Neuron (in vitro differentiated cells): Measurements from ENCODE around the gene P2RX4.

Experiments used
- H2AFZ ChIP-seq: one replicate; pipeline ENCODE4 v1.6.1; 2013; ENCODE audit warnings: low read depth, mild to moderate bottlenecking, inconsistent platforms, low read length, moderate library complexity
- H3K27me3 ChIP-seq: one replicate; pipeline ENCODE4 v1.6.1; 2013; ENCODE audit warnings: low read length; ENCODE audit not compliant: insufficient read depth
- H3K36me3 ChIP-seq: one replicate; pipeline ENCODE4 v1.6.1; 2013; ENCODE audit warnings: low read length; ENCODE audit not compliant: insufficient read depth
- H3K4me1 ChIP-seq: one replicate; pipeline ENCODE4 v1.6.1; 2013; ENCODE audit warnings: low read length; ENCODE audit not compliant: insufficient read depth
- H3K4me3 ChIP-seq: 2 replicates; pipeline ENCODE4 v1.5.1; 2013; ENCODE audit warnings: mild to moderate bottlenecking, low read length, moderate library complexity
- H3K9me3 ChIP-seq: one replicate; pipeline ENCODE4 v1.6.1; 2013; ENCODE audit warnings: low read length

The P2RX4 gene

DNA sequence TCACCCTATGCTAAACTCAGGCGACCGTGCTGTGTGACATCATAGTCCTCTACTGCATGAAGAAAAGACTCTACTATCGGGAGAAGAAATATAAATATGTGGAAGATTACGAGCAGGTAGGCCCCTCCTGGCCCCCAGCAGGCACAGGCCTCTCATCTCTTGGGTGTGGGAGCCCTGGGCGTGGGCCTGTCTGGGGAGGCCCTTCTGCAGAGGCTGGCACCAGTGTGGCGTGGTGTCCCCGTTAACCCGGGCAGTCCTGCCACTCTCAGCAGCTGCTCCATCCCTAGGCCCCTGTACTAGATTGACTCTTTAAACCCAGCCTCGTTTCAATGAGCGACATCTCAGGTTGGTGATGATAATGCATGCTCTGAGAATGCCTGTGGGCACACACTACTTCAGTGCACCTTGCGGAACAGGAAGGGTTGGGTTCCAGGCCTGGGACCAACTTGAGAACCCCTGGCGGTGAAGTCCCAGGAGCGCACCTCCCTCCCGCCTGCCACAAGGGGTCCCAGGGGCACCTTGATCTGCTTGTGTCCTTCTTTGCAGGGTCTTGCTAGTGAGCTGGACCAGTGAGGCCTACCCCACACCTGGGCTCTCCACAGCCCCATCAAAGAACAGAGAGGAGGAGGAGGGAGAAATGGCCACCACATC lies 23.2 kb downstream of the P2RX4 start:
- no peaks in the 10 kb centered on the region for H3K4me1 ChIP-seq
- H3K9me3 ChIP-seq: peaks cover 2% of the 10 kb centered on the region
- H3K4me3 ChIP-seq: no peak overlapping the region
- no peak overlapping the region for H2AFZ ChIP-seq
- peaks cover 11% of the 10 kb centered on the region for H3K36me3 ChIP-seq
- H3K27me3 ChIP-seq: no peaks in the 10 kb centered on the region

DNA sequence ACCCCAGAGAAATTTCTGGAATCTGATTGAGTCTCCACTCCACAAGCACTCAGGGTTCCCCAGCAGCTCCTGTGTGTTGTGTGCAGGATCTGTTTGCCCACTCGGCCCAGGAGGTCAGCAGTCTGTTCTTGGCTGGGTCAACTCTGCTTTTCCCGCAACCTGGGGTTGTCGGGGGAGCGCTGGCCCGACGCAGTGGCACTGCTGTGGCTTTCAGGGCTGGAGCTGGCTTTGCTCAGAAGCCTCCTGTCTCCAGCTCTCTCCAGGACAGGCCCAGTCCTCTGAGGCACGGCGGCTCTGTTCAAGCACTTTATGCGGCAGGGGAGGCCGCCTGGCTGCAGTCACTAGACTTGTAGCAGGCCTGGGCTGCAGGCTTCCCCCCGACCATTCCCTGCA lies 23.7 kb downstream of the P2RX4 start:
- peaks cover 9% of the 10 kb centered on the region for H3K36me3 ChIP-seq
- H3K4me1 ChIP-seq: peaks cover 5% of the 10 kb centered on the region
- no peak overlapping the region for H2AFZ ChIP-seq
- H3K27me3 ChIP-seq: no peaks in the 10 kb centered on the region
- no peak overlapping the region for H3K4me3 ChIP-seq
- H3K9me3 ChIP-seq: peaks cover 2% of the 10 kb centered on the region

DNA sequence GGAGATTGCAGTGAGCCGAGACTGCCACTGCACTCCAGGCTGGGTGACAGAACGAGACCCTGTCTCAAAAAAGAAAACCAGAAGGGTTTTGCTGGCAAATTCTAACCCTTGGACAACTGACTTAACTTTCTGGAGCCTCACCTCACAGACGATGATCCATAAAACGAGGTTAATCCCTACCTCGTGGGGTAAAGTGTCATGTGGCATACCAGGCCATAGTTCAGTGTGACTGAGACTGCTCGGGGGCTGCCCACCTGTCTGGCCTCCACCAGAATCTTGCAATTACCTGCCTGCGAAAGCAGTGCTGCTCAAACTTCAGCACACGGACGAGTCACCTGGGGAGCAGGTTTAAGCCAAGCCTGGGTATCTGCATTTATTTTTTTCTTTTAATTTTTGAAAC lies 26.8 kb downstream of the P2RX4 start:
- Histone ChIP-seq H3K27me3 (no peaks in the 10 kb centered on the region), H3K36me3 (peaks cover 18% of the 10 kb centered on the region), H3K9me3 (no peaks in the 10 kb centered on the region), H2AFZ (no peak overlapping the region), H3K4me3 (no peak overlapping the region), H3K4me1 (peaks cover 12% of the 10 kb centered on the region)

DNA sequence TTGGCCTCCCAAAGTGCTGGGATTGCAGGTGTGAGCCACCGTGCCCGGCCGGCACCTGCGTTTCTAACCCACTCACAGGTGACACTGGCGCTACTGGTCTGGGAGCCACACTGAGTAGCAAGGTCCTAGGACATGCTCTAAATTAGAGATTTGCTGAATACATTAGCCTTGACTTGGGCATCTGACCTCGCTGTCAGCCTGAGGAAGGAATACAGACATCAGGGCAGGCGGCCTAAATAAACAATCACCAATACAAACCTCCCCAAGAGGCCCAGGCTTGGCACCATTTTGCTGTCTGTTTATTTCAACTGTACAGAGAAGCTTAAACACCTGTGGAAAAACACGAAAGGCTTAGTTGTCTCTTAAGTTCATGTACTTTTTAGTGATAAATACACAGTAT lies 27.5 kb downstream of the P2RX4 start:
- H2AFZ ChIP-seq: no peak overlapping the region
- no peaks in the 10 kb centered on the region for H3K27me3 ChIP-seq
- peaks cover 12% of the 10 kb centered on the region for H3K4me1 ChIP-seq
- peaks cover 18% of the 10 kb centered on the region for H3K36me3 ChIP-seq
- H3K4me3 ChIP-seq: no peak overlapping the region
- H3K9me3 ChIP-seq: no peaks in the 10 kb centered on the region

DNA sequence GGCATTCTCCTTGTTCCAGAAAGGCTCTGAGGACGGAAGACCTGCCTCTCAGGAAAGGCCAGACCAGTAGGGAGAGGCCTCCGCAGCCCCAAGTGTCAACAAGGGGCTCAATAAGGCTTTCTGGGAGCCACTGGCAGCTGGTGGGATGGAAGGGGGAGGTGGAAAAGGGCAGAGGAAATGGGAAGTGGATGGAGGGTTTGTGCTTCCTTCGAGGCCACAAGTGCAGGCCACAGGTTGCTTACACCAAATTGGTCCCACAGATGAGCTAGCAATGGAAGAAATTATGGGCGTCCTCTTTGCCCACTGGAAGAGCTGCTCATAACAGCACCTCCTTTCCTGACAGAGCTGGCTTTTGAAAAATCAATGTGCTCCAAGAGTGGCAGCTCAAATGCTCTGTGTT lies 28.2 kb downstream of the P2RX4 start:
- Histone ChIP-seq H3K4me3 (no peak overlapping the region), H3K4me1 (peaks cover 12% of the 10 kb centered on the region), H3K9me3 (no peaks in the 10 kb centered on the region), H3K36me3 (peaks cover 18% of the 10 kb centered on the region), H2AFZ (no peak overlapping the region), H3K27me3 (no peaks in the 10 kb centered on the region)

DNA sequence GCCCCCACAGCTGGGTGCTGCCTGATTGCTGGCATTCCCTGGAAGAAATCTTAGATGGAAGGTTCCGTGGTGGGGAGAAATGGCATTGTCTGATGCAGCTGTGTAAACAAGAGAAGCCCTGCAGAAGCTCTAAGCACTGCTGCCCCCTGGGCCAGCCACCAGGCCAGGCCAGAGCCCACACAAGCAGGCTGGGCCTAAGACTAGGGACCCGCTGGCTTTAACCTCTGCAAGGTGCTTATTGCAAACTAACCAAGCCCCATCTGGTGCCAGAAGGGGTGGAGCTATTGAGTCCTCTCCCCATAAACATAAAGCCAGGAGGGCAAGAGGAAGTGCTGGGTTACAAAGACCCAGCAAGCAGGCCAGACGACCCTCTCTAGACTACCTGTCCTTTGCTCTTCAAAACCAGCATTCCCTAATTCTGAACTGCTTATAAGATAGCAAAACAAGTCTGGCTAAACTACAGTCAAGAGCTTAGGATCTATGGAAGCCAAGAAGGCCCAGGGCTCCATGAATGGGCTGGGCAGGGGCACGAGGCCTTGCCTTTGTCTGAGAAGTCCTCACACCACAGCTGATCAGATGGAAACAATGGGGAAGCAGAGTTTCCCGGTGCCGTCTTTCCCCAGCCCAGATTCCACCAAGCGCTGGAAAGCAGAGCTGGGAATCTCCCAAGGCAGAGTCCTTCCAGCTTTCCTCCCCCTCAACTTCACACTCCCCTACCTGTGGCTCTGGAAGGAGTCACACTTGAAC lies 28.8 kb downstream of the P2RX4 start:
- Histone ChIP-seq H3K4me1 (peaks cover 12% of the 10 kb centered on the region), H3K27me3 (no peaks in the 10 kb centered on the region), H3K4me3 (no peak overlapping the region), H3K36me3 (peaks cover 25% of the 10 kb centered on the region), H3K9me3 (no peaks in the 10 kb centered on the region), H2AFZ (no peak overlapping the region)

DNA sequence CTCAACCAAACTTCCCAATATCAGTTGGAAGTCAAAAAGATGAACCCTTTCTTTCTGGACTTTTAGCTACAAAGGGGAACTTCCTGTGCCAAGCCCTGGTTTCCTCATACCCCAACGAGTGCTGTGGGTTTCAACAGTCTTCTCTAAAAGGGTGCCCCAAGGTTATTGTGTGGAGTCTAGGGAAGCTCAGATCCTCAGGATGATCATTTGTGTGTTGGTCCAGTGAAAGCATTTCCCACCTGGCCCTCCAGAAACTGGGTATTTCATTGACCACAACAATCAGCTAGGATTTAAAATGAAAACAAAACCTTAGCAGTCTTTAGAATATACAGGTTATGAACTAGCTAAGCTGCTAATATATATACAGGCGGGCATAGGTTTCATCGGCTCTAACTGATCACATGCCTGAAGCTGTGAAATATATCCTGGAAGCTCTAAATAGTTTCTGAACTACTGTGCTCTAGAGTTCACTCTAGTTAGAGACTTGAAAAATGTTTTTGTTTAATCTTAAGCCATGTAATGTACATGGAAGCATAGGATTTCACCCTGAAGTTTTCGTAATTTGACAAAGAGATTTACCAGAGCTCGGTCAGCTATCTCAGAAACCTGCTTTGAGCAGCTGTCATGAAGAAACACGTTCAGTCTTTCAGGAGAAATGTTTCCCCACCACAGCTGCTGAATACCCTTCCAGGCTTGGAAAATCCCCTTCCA lies 29.6 kb downstream of the P2RX4 start:
- peaks cover 30% of the 10 kb centered on the region for H3K36me3 ChIP-seq
- no peak overlapping the region for H3K4me3 ChIP-seq
- H3K9me3 ChIP-seq: no peaks in the 10 kb centered on the region
- no peaks in the 10 kb centered on the region for H3K27me3 ChIP-seq
- H3K4me1 ChIP-seq: peaks cover 12% of the 10 kb centered on the region
- no peak overlapping the region for H2AFZ ChIP-seq

DNA sequence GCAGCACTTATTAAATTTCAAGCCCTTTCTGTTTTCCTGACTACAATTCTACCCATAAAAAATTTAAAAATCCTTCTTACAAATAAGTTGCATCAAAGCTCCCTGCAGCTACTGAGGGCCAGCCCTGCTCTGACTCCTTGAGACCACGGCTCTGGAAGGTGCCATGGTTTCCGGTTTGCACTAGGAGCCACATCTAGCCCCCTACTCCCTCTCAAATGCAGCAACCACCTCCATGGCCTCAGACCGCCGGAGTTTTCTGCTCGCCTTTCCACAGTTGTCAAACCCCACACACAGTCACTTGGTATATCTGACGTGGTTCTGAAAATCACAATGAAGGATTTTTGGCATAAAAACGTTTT lies 30.1 kb downstream of the P2RX4 start:
- Histone ChIP-seq H2AFZ (no peak overlapping the region), H3K4me1 (peaks cover 12% of the 10 kb centered on the region), H3K9me3 (no peaks in the 10 kb centered on the region), H3K36me3 (peaks cover 32% of the 10 kb centered on the region), H3K4me3 (no peak overlapping the region), H3K27me3 (no peaks in the 10 kb centered on the region)

DNA sequence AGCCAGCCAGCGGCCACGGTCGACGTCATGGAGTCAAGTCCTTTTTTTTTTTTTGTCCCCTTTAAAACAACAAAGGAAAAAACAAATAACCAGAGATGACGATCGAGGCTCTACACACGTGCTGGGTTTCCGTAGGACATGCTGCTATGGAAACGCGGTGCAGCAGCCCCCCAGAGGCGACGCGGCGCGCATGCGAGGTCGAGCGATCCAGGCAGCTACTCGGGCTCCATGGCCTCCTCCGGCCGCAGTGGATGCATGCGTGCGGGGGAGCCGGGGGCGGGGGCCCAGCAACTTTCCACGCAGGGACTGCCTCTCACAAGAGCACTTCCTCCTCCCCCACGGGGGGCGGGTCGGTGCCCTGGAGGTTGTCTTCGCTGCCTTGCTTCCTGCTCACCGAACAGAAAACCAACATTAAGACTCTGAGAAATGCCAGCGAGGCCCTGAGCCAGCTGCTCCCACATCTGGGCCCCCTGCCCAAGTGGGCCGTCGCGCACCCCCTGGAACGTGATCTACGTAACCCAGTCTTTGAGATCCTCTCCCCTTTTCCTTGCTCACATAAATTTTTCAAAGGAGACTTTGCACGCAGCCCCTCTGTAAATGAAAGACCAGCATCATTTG lies 30.7 kb downstream of the P2RX4 start:
- Histone ChIP-seq H3K9me3 (no peaks in the 10 kb centered on the region), H2AFZ (no peak overlapping the region), H3K4me1 (peaks cover 12% of the 10 kb centered on the region), H3K4me3 (no peak overlapping the region), H3K36me3 (peaks cover 33% of the 10 kb centered on the region), H3K27me3 (no peaks in the 10 kb centered on the region)

DNA sequence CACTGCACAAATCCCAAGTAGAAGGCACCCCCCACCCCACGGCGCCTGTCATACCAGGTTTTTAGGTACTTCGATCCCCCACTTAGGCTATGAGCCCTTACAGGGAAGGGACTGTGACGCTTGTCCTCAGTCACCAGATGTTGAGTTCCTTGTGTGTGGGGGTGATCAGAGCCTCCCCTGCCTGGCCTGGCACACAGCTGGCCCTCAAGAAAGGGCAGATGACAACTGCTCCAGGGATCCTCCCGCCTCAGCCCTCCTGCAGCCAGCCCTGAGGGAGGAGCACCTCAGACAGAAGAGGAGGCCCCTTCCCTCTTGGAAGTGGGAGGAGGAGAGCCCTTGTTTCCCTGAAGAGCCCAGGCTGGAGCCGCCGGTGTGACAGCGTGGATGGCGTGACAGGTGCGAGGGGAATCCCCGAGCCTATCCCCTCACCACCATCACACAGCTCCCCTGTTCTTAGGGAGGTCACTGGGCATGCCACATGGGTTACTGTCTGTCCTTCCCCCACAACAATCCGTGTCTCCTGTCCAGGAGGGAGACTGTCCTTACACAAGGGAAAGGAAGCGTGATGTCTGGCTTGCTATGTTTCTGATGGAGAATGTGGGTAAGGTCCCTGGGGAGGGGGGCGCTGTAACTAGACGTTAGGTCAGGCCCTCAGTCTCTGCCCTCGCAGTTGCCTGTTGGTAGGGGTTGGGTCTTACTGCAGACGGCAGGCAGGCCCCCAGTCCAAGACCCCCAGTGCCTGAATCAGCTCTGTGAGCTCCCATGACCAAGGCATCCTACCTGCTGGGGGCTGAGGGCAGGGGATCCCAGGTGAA lies 31.4 kb downstream of the P2RX4 start:
- Histone ChIP-seq H2AFZ (no peak overlapping the region), H3K36me3 (peaks cover 35% of the 10 kb centered on the region), H3K27me3 (no peaks in the 10 kb centered on the region)

DNA sequence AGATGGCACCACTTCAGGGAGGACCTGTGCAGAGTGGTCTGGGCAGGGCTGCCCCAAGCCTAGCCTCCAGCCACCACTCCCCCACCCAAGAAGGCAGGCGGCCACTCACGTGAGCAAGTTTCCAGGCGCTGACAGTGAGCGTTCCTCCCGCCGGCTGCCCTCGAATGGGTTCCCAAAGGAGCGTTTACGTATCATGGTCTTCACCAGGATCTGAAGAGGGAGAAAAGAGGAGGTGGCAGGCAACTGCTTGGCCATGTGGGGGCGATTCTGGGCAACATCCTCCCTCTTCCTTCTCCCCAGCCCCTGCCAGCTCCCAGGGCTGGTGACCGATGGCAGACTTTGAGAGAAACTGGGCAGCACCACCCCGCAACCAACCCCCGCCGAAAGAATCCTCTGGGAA lies 35.1 kb downstream of the P2RX4 start:
- Histone ChIP-seq H3K27me3 (no peaks in the 10 kb centered on the region), H3K36me3 (peaks cover 61% of the 10 kb centered on the region), H3K4me1 (no peaks in the 10 kb centered on the region), H3K4me3 (no peak overlapping the region), H2AFZ (no peak overlapping the region), H3K9me3 (no peaks in the 10 kb centered on the region)

More for the DNA sequence above, 31.4 kb downstream of the P2RX4 start:
- Histone ChIP-seq H3K4me1 (peaks cover 12% of the 10 kb centered on the region), H3K4me3 (no peak overlapping the region), H3K9me3 (no peaks in the 10 kb centered on the region)

DNA sequence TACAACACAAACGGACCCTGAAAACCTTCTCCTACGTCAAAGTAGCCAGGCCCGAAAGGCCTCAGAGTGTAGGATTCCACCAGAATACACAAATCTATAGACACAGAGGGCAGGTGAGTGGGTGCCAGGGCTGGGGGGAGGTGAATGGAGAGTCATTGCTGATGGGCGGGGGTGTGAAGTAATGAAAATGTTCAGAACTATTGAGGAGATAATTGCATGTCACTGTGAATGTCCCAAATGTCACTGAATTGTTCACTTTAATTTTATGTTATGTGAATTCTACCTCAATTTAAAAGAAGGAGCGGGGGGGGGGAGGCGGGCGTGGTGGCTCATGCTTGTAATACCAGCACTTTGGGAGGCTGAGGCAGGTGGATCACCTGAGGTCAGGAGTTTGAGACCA lies 36.0 kb downstream of the P2RX4 start:
- Histone ChIP-seq H3K4me3 (no peak overlapping the region), H3K36me3 (peaks cover 61% of the 10 kb centered on the region), H3K4me1 (no peaks in the 10 kb centered on the region), H3K27me3 (no peaks in the 10 kb centered on the region), H3K9me3 (no peaks in the 10 kb centered on the region), H2AFZ (no peak overlapping the region)
